Posterior cingulate gyrus (tissue), 11 donors: Measurements from ENCODE around the gene C5orf15.

Source experiments
- DNase-seq, 10 donors: peaks; one replicate each; pipeline versions ENCODE4 v3.0.0 to v3.0.0-alpha.2; 2020 to 2021; ENCODE audit warnings: mixed read lengths in 3 of 10
- intact Hi-C: fragments of 100-400 bp; cut with DNase I; formaldehyde crosslinking; loops from one replicate; pipeline ENCODE4 v1.15.1; 2023

C5orf15 gene

GRCh38 chr5:133928587-133929393 is 39.6 kb downstream of the C5orf15 start:
- intact Hi-C loops, result no loop called here
- DNase-seq, result peak in 1 of 10 donors; percentile 14

GRCh38 chr5:133927300-133928180 is 40.9 kb downstream of the C5orf15 start:
- intact Hi-C loops, result no loop called here

GRCh38 chr5:133926489-133927299 is 41.7 kb downstream of the C5orf15 start:
- DNase-seq, result peak in 1 of 10 donors; percentile 66
- intact Hi-C loops, result no loop called here

More at GRCh38 chr5:133927300-133928180, 40.9 kb downstream of the C5orf15 start:
- peak in 1 of 10 donors; percentile 22 for DNase-seq

GRCh38 chr5:133925866-133926488 is 42.4 kb downstream of the C5orf15 start:
- intact Hi-C loops, result no loop called here
- DNase-seq, result peak in 1 of 10 donors; percentile 59

GRCh38 chr5:133925269-133925668 is 43.2 kb downstream of the C5orf15 start:
- intact Hi-C loops, result no loop called here
- peak in 2 of 10 donors; percentile 38 to 63 for DNase-seq

GRCh38 chr5:133924221-133924920 is 44.1 kb downstream of the C5orf15 start:
- intact Hi-C loops, result no loop called here
- peak in 4 of 10 donors; percentile 15 to 83 (median 48) for DNase-seq

DNA sequence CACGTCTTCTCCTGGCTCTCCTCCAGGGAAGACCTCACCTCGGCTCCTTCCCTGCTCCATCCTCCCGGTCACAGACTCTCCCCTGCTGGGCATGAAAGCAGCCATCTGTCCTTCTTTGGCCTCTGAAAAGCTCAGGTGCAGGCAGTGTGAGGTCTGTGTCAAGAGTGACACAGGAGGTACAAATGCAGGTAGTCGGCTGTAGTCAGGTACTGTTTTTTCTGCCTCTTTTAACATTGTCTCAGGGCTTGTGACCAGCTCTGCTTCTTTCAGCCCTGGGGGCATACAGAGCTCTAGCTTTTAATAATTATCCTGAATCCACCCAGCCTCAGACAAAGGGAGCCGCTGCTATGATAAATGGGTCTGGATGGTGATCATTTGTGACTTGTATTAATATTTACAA is 46.4 kb downstream of the C5orf15 start:
- DNase-seq, result peak in 1 of 10 donors; percentile 25
- intact Hi-C loops, result no loop called here

DNA sequence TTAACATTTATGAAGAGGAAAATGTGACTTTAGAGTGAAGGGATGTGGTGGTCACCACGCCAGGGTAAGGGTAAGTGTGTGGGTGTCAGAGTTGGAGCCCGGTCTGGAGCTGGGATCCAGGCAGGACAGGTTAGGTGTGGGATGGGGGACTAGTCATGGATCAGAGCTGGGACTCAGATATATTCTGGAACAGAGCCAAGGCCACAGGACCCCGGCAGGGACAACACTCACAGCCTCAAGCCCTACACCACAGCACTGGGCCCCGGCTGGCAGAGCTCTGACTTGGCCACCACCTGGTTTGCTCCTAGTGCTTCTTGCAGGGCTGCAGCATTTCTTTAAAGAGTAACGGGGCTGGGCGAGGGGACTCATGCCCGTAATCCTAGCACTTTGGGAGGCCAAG is 47.4 kb downstream of the C5orf15 start:
- intact Hi-C loops, result no loop called here
- peak in 1 of 10 donors; percentile 74 for DNase-seq

- intact Hi-C loops, result no loop called here
- peak in 2 of 10 donors; percentile 61 to 64 for DNase-seq
Measured at GRCh38 chr5:133919148-133920136, 49.0 kb downstream of the C5orf15 start.

- intact Hi-C loops, result no loop called here
- peak in 2 of 10 donors; percentile 31 to 72 for DNase-seq
Measured at GRCh38 chr5:133918731-133919130, 49.7 kb downstream of the C5orf15 start.

DNA sequence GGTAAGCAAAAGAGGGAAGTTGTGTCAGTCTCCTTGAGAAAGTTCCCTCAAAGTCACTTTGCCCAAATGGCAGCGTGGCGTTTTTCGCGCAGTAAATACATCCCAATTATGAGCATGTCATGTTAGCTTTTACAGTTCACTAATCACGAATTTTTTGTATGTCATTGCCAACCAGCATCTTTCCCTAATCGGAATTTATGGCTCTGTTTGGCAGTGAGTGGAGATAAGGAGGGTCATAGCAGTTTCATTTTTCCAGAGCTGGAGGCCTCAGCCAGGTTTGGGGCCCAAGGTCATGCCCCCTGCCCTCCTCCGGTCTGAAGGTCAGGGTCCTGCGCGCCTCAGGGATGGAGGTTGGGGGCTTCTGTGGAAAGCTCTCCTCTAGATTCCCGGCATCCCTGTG is 50.1 kb downstream of the C5orf15 start:
- intact Hi-C loops, result no loop called here
- DNase-seq, result peak in 1 of 10 donors; percentile 46

DNA sequence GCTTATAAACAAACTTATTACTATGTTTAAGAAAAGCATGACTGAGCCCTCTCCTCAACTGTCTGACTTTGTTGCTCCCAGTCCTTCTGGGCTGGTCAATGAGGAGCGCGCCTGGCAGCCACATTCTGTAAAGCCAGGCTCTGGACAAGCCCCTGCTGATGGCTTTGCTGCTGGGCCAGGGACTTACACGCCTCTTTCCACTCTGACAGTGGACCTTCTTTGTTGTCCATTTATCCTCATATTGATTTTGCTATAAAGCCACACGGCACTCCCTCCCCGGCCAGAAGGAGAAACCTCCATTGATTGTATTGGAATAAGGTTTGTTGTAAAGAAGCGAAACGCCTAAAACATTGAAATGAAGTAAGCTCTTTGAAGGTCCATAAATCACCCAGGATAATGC is 50.6 kb downstream of the C5orf15 start:
- peak in 2 of 10 donors; percentile 33 to 38 for DNase-seq
- intact Hi-C loops, result no loop called here

DNA sequence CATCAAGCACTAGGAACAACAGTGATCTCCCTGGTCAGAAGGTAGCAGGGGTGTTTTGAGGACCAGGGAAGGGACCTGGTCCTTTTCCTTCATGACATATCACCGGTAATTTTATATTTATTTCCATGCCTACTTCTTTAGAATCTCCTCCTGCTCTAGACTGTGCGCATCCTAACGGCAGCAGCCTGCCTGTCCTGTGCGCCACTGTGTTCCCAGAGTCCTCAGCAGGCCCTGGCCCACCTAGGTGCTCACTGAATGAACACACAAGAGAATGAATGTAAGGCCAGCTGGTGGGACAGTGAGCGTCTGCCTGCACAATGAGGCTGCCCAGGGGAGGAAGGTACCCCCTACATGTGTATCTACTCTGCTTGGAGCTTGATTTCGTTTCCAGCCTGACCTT is 51.5 kb downstream of the C5orf15 start:
- intact Hi-C loops, result no loop called here
- peak in 2 of 10 donors; percentile 13 to 75 for DNase-seq

- intact Hi-C loops, result no loop called here
Measured at GRCh38 chr5:133916479-133916878, 51.9 kb downstream of the C5orf15 start.

GRCh38 chr5:133914434-133914833 is 54.0 kb downstream of the C5orf15 start:
- DNase-seq, result peak in 1 of 10 donors; percentile 46
- intact Hi-C loops, result no loop called here

More at GRCh38 chr5:133916479-133916878, 51.9 kb downstream of the C5orf15 start:
- DNase-seq, result peak in 1 of 10 donors; percentile 1

DNA sequence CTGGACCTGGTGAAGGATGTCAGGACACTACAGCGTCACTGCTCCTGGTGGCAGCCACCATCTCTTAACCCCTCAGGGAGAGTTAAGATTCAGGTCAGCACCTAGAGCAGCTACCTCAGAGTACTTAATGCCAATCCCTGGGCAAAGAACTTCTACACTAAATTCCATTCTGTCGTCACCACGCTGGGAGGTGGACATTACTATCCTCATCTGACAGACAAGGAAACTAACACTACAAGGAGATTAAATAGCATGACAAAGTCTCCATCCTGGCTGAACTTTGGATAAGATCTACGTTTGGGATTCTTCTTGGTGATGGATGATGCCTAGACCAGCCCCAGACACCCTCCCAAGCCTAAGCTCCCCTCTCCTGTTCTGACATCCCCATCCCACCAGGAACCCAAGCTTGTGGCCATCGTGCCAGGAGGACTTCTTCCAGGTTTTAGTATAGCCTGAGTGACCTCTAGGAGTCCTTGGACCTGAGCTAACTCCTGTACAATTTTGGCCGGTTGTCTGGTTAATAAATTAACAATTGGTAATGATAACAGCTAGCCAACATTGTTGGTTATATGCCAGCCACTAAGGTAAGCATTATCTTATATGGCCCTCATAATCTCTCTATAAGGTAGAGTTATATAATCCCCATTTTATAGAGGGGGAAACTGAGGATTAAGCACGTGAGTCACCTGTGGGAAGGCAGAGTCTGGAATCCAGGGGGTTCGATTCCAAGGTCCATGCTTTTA is 54.8 kb downstream of the C5orf15 start:
- intact Hi-C loops, result no loop called here
- peak in 1 of 10 donors; percentile 11 for DNase-seq

DNA sequence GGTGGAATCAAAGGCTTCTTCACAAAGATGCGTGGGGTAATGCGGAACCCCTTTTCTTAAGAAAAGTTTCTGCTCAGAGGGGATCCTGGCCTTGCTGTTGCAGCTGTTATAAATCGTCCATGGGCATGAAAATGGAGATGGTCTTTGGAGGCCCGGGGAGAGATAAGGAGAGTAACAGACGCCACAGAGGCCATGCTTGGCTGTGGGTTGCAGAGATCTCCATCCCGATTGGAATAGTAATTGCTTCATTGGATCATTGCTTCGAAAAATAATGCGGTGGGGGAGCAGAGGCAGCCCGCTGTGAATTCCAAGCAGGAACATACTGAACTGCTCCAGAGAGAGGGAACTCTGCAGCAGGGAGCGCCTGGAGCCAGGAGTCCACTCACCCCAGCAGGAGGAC is 55.5 kb downstream of the C5orf15 start:
- intact Hi-C loops, result no loop called here
- DNase-seq, result no peak
